Fibroblast of gingiva (primary cell): ENCODE data around the gene SAP130.

ENCODE experiments used
- DNase-seq: peaks from one replicate; pipeline ENCODE4 v3.0.0-alpha.2; 2011; ENCODE audit warnings: low read depth

SAP130 gene

DNA sequence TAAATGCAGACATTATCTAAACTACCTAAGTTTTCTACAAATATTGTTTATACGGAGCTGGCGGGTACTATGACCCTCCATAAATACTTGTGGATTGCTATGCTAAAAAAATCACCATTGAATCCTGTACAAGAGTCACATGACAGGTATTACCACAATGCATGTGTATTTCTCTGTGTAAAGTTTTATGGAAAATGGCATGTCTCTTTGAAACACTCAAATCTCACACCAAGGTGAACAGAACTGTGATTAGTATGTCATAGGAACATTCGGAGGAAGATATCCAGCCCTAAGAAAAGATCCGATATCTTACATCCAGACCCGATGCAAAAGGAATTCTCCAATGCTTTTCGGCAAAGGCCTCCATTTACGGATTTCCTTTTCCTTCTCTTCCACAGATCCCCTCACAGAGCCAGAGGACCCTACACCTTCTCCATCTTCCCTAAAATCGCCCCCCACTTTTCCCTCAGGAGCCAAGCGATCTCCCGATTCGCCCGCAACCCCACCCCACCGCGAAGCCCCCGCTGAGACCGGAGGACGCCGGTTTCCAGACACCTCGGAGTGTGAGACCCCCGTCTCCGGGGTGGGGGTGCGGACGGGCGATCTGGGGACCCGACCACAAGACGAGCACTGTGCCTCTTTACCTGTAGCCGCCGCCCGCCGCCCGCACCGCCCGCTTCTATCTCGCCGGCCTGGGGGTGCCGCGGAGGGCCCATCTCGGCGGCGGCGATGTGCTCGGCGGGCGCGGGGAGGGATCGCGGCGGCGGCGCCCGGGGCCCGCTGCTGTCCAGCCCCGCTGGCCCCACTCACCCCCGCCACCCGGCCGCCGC, 1.2 kb downstream of the SAP130 start:
- DNase-seq, result no peak

GRCh38 chr2:128024816-128025215, 3.0 kb downstream of the SAP130 start:
- no peak for DNase-seq

- DNase-seq, result no peak
These were observed 10.3 kb downstream of the SAP130 start for GRCh38 chr2:128017561-128017960.

DNA sequence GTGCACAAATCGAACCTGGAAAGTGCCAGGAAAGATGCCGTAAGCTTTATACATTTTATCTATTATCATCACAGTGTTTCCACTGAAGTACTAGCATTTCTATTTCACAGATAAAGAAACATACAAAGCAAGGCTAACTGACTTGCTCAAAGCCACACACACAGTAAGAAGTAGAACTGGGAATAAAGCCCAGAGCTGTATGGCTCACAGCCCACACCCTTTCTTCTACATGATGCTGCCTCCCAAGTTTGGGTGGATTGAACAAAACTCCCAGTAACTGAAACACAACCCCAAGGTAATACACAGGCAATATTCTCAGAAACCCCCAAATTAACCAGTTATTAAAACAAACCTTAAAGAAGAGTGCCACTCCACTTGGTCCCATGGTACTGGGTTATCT, 11.2 kb downstream of the SAP130 start:
- peak; percentile 14 for DNase-seq

DNA sequence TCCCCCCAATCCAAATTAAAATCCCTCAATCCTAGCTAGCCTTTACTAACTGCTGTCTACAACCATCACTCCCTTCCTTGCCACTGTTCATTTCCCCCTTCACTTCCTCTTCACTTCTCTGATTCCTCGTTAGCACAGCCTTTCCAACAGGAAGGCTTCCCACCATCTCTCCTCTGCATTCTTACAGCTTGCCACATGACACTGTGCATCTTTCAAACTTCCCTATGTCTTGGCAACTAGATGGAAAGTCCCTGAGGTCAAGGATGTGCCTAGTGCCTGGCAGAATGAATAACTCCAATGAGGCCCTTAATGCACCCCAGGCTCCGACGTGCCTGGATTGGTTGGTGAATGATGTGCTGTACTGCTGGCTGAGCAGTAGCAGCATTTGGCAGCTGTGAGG, 15.2 kb downstream of the SAP130 start:
- DNase-seq, result no peak

DNA sequence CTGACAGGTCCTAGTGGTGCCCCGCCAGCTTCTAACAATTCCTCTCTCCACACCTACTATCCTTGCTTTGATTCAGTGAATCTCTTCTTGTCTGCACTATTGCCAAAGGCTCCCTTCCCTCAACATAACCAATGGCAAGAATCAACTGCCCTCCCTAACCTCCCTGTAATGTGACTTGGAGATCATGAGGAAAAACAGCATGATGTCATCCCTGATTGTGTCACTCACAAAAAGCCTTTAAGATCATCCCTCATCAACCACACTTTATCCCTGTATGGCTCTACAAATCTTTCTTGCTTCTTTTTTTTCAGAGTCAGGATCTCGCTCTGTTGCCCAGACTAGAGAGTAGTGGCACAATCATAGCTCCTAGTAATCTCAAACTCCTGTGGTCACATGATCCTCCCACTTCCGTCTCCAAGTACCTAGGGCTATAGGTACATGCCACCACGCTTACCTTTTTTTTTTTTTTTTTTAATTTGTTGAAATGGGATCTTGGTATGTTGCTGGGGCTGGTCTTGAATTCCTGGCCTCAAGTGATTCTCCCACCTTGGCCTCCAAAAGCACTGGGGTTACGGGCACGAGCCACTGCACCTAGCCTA, 19.7 kb downstream of the SAP130 start:
- DNase-seq, result no peak

- DNase-seq, result no peak
These were observed 23.4 kb downstream of the SAP130 start for GRCh38 chr2:128004509-128004908.

DNA sequence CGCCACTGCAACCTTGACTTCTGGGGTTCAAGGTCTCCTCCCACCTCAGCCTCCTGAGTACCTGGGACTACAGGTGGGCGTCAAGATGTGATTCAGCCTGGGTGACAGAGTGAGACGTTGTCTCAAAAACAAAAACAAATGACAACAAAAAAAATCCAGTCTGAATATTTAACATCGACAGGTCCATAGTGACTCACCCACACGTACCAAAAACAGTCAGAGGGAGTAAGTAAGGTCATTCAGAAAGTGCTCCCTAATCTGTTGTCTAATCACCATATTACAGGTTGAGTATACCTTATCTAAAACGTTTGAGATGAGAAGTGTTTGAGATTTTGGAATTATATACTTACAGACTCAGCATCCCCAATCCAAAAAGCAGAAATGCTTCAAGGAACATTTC, 24.4 kb downstream of the SAP130 start:
- DNase-seq, result no peak

DNA sequence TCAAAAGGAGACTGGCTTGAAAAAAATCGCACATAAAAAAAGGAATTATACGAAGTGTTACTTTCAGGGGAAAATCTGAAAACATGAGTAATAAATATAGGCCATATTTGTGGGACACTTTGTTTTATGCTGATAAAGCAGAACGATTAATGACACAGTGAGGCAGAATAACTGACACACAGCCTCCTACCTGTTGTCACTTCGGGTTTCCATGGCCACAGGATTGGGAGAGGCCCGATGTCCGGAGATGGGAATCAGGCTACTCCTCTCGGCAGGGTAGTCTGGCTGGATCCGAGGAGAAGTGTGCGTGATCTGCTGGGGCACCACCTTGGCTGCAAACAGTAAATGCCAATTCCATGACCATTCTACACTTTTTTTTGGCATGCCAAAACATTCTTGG, 31.7 kb downstream of the SAP130 start:
- no peak for DNase-seq

DNA sequence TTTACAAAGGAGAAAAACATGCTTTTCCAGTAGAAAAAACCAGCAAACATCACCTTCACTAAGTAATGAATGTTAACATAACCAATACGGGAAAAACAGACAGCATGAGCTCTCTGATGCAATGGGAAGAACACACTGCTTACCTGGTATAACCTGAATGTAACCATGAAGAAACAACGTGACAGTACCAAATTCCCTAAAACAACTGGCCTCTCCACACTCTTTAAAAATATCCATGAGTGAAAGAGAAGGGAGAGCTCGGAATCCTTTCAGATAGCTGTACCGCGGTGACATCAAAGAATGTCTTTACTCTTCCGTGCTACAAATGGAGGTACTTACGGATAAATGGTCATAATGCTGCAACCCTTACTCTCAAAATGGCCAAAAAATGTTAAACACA, 32.1 kb downstream of the SAP130 start:
- DNase-seq, result no peak

- no peak for DNase-seq
These were observed 34.2 kb downstream of the SAP130 start for GRCh38 chr2:127993659-127994058.

- no peak for DNase-seq
These were observed 36.1 kb downstream of the SAP130 start for GRCh38 chr2:127991742-127992141.

- DNase-seq, result no peak
These were observed 41.2 kb downstream of the SAP130 start for GRCh38 chr2:127986548-127987079.

DNA sequence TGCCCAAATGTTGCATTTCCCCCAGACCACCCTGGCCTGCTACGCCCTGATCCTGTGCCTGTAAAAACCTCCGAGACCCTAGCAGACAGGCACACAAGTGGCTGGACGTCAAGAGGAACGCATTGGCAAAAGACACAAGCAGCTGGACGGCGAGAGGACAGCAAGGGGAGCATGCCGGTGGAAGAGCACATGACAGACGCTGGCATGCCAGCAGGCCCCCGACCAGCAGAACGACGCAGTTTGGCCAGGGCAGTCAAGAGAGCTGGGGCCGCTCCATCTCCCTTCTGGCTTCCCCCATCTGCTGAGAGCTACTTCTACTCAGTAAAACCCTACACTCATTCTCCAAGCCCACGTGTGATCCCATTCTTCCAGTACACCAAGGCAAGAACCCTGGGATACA, 42.1 kb downstream of the SAP130 start:
- no peak for DNase-seq

GRCh38 chr2:127985026-127985734, 42.7 kb downstream of the SAP130 start:
- no peak for DNase-seq

DNA sequence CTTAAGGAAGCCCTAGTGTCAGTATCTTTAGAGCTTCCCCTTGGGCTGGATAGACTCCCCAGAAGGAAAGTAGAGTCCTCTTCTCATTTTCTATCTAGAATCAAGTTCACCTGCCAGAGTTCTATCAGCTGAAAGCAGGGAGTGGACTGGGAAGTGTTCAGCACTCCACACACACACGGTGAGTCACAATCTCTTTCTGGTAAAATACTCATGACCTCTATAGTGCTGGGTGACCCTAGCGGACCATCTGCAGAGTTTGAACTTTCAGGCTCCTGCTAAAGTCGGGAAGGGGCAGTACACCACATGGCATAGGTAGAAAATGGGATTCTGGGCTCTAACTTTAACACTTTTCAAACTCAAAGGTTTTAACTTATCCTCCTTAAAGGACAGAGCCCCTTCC, 43.3 kb downstream of the SAP130 start:
- no peak for DNase-seq

- no peak for DNase-seq
These were observed 58.4 kb downstream of the SAP130 start for GRCh38 chr2:127969446-127969845.

GRCh38 chr2:127968610-127969339, 59.1 kb downstream of the SAP130 start:
- DNase-seq, result no peak

GRCh38 chr2:127961729-127962128, 66.1 kb downstream of the SAP130 start:
- DNase-seq, result no peak

DNA sequence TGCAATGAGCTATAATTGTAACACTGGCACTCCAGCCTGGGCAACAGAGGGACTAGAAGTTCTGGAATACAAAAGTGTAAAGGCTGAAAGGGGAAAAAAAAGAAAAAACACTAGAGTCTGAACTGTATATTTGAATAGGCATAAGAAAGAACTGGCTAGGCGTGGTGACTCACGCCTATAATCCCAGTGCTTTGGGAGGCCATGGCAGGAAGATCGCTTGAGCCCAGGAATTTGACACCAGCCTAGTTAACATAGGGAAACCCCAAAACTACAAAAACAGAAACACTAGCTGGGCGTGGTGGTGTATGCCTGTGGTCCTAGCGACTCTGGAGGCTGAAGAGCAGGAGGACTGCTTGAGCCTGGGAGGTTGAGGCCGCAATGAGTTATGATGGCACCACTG, 70.6 kb downstream of the SAP130 start:
- no peak for DNase-seq

DNA sequence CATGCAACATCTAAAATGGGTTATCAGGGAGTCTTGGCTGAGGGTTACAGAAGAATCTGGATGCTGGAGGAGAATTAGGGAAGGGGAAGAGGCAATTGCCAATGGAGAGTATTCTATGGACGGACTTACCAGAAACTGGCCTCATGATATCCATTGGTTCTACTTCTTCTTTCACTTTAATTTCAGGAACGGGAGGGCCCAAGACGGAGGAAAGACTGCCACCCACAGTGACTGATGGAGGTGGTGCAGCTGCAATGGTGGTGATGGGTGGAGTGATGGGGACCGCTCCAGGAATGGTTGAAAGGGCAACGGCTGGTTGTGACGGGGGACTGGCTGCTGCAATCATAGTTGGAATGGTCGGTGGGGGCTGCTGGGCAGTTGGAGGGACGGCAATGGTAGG, 73.0 kb downstream of the SAP130 start:
- DNase-seq, result no peak

GRCh38 chr2:127953849-127954248, 74.0 kb downstream of the SAP130 start:
- no peak for DNase-seq
